Endodermal cell (in vitro differentiated cells): Measurements from ENCODE around the gene USP13. TPM values are rescaled to one million over a fixed set of nuclear protein-coding genes. Genes with fewer than 3 reads are reported as not detected.

Experiments
- DNase-seq: peaks from one replicate; pipeline ENCODE4 v3.0.0-alpha.2; 2017
- H3K27ac ChIP-seq: 2 replicates; pipeline ENCODE4 v1.5.1; 2013; ENCODE audit warnings: mild to moderate bottlenecking, low read depth, low read length, moderate library complexity
- H3K27me3 ChIP-seq: 2 replicates; pipeline ENCODE4 v1.6.1; 2013; ENCODE audit warnings: mild to moderate bottlenecking, low read length, moderate library complexity; ENCODE audit not compliant: insufficient read depth, control insufficient read depth, poor library complexity, severe bottlenecking
- H3K36me3 ChIP-seq: 2 replicates; pipeline ENCODE4 v1.7.0; 2013; ENCODE audit warnings: mild to moderate bottlenecking, low read length, moderate library complexity; ENCODE audit not compliant: control insufficient read depth, insufficient read depth
- H3K4me1 ChIP-seq: one replicate; pipeline ENCODE4 v1.7.0; 2013; ENCODE audit warnings: low read length; ENCODE audit not compliant: control insufficient read depth, insufficient read depth
- H3K4me3 ChIP-seq: 2 replicates; pipeline ENCODE4 v1.5.1; 2013; ENCODE audit warnings: mild to moderate bottlenecking, low read length, moderate library complexity
- H3K9ac ChIP-seq: 2 replicates; pipeline ENCODE4 v1.6.1; 2013; ENCODE audit warnings: mild to moderate bottlenecking, low read length, moderate library complexity; ENCODE audit not compliant: poor library complexity, severe bottlenecking; ENCODE audit errors: extremely low read depth
- H3K9me3 ChIP-seq: 2 replicates; pipeline ENCODE4 v1.6.1; 2013; ENCODE audit warnings: mild to moderate bottlenecking, low read length, moderate library complexity; ENCODE audit not compliant: control insufficient read depth
- H3K27ac Mint-ChIP-seq: 2 replicates; pipeline ENCODE4 v1.8.0; 2020; ENCODE audit warnings: mixed read lengths
- H3K27me3 Mint-ChIP-seq: 2 replicates; pipeline ENCODE4 v1.8.0; 2021; ENCODE audit warnings: mild to moderate bottlenecking, mixed read lengths; ENCODE audit not compliant: insufficient read depth
- H3K36me3 Mint-ChIP-seq: 2 replicates; pipeline ENCODE4 v1.8.0; 2020; ENCODE audit warnings: low read depth, mixed read lengths
- H3K4me1 Mint-ChIP-seq: 2 replicates; pipeline ENCODE4 v1.8.0; 2020; ENCODE audit warnings: mixed read lengths
- H3K4me3 Mint-ChIP-seq: 2 replicates; pipeline ENCODE4 v1.8.0; 2020; ENCODE audit warnings: mild to moderate bottlenecking, moderate library complexity, mixed read lengths
- H3K9me3 Mint-ChIP-seq: 2 replicates; pipeline ENCODE4 v1.8.0; 2020; ENCODE audit warnings: mild to moderate bottlenecking, mixed read lengths
- WGBS, 2 experiments: methylation state at CpG; one replicate each; pipeline versions ENCODE4 v1.1.5 to v1.1.7; 2013; ENCODE audit warnings: missing lambda C conversion rate in 2 of 2, mixed read lengths in 1 of 2; ENCODE audit not compliant: insufficient coverage in 1 of 2, insufficient read length in 1 of 2; 5-methylcytosine and 5-hydroxymethylcytosine counted together
- total RNA-seq, 2 donors: library from RNA; stranded (reverse); fragmentation: NEBNext Ultra II Directional in 1 of 2; extraction: Animal tissue kit (Norgen Biotek cat#: 25700) in 1 of 2; gene quantifications; 2 replicates in 1 of 2; 3 replicates in 1 of 2; pipeline ENCODE4 v1.2.1, GENCODE V29; 2021
- TF ChIP-seq, protein P1 (sequence below): fragments of 200-600 bp; sonication (generic); conservative IDR thresholded peaks from 2 replicates; pipeline ENCODE4 v1.5.0; 2021; ENCODE audit warnings: antibody characterized with exemption, mild to moderate bottlenecking

USP13 gene
- total RNA-seq, 2 donors from 2014 or later, result 24.7 to 25.5 TPM

DNA sequence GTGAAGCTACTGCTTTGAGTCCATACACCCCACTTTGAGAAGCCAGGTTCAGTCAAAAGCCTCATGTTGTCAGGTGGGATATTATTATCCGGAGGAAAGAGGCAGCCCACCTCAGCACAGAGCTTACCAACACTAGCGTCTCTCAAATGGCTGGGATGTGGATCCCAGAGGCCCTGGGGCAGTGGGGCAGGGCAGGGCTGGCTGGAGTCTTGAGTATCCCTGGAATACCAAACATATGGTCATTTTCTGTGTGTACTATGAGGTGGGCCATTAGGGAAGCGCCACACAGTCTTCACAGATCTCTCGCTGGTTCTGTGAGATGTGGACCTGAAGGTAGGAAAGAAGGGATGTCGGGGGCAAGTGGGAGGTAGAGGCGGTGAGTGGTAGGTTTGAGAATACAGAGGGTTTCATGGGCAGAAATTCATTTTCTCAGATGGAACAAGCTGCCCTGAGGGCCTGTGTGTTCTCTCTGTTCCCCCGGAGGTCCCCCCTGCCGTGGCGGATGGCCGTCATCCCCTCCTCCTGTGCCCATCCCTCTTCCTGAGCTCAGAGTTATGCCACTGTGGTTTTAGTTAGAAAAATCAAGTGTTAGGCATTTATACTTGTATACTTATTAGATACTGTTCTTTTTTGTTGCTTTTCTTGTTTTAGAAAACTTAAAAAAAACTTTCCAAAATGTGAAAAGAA is 66.4 kb downstream of the USP13 start:
- TF ChIP-seq, protein P1, sequence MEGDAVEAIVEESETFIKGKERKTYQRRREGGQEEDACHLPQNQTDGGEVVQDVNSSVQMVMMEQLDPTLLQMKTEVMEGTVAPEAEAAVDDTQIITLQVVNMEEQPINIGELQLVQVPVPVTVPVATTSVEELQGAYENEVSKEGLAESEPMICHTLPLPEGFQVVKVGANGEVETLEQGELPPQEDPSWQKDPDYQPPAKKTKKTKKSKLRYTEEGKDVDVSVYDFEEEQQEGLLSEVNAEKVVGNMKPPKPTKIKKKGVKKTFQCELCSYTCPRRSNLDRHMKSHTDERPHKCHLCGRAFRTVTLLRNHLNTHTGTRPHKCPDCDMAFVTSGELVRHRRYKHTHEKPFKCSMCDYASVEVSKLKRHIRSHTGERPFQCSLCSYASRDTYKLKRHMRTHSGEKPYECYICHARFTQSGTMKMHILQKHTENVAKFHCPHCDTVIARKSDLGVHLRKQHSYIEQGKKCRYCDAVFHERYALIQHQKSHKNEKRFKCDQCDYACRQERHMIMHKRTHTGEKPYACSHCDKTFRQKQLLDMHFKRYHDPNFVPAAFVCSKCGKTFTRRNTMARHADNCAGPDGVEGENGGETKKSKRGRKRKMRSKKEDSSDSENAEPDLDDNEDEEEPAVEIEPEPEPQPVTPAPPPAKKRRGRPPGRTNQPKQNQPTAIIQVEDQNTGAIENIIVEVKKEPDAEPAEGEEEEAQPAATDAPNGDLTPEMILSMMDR, result no peak
- Histone ChIP-seq H3K9me3 (no peaks in the 10 kb centered on the region), H3K27ac (peak overlapping the region; percentile 60), H3K27me3 (no peaks in the 10 kb centered on the region), H3K9ac (no peak overlapping the region), H3K4me3 (no peak overlapping the region), H3K36me3 (peaks cover 22% of the 10 kb centered on the region), H3K4me1 (no peaks in the 10 kb centered on the region)
- DNase-seq, result peak; percentile 61
- Mint-ChIP-seq H3K4me1 (peaks cover 8% of the 10 kb centered on the region), H3K27ac (peak overlapping the region; percentile 53), H3K4me3 (no peak overlapping the region), H3K27me3 (no peaks in the 10 kb centered on the region), H3K9me3 (no peaks in the 10 kb centered on the region), H3K36me3 (peaks cover 39% of the 10 kb centered on the region)
- 85 to 100% methylated on average over 2 to 10 of the region's 10 CpGs for WGBS, 2 experiments

DNA sequence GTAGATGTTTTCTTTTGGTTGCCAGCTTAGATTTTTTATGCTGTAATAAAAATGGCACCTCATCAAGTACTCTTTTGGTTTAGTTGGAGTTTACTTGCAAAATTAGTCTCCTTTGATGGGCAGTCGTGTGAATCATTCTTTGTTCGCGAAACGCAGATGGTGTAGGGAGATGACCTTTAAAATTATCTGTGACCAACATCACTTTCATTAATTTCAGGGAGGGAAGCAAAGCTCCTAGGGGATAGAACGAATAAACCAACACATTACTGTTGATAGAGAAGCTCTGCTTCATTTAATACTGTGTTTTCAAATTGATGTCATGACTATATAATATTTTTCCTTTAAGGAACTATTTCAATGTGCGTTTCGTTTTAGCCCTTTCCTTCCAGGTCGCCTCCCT is 67.4 kb downstream of the USP13 start:
- Mint-ChIP-seq H3K4me3 (no peak overlapping the region), H3K9me3 (no peaks in the 10 kb centered on the region), H3K27ac (no peak overlapping the region), H3K27me3 (no peaks in the 10 kb centered on the region), H3K36me3 (peaks cover 36% of the 10 kb centered on the region), H3K4me1 (peaks cover 8% of the 10 kb centered on the region)
- Histone ChIP-seq H3K9me3 (no peaks in the 10 kb centered on the region), H3K27ac (peak overlapping the region; percentile 60), H3K27me3 (no peaks in the 10 kb centered on the region), H3K36me3 (peaks cover 22% of the 10 kb centered on the region), H3K9ac (no peak overlapping the region), H3K4me3 (no peak overlapping the region), H3K4me1 (no peaks in the 10 kb centered on the region)
- no peak for DNase-seq
- TF ChIP-seq, protein P1, result no peak
- 63 to 75% methylated on average over 4 to 7 of the region's 8 CpGs for WGBS, 2 experiments

DNA sequence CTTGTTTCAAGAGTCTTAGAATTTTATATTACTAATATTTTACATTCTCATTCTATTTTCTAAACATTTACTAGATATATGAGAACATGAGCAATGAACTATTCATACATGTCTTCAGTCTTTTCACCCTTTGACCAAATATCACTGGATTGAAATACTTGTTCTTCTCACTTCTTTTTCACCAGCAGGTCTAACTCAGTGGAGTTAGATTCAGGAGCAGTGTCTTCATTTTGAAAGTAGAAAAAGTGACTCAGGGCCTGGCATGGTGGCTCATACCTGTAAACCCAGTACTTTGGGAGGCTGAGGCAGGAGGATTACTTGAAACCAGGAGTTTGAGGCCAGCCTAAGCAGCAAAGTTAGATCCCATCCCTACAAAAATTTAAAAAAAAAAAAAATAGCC is 70.8 kb downstream of the USP13 start:
- no peaks in the 10 kb centered on the region for H3K4me1 ChIP-seq
- H3K36me3 ChIP-seq, result peaks cover 22% of the 10 kb centered on the region
- TF ChIP-seq, protein P1, result no peak
- no peak overlapping the region for H3K27ac ChIP-seq
- no peak overlapping the region for H3K4me3 ChIP-seq
- H3K27ac Mint-ChIP-seq, result no peak overlapping the region
- no peak for DNase-seq
- H3K27me3 ChIP-seq, result no peaks in the 10 kb centered on the region
- H3K9me3 ChIP-seq, result no peaks in the 10 kb centered on the region
- H3K27me3 Mint-ChIP-seq, result no peaks in the 10 kb centered on the region
- H3K9ac ChIP-seq, result no peak overlapping the region
- H3K36me3 Mint-ChIP-seq, result peaks cover 39% of the 10 kb centered on the region
- peaks cover under 1% of the 10 kb centered on the region for H3K9me3 Mint-ChIP-seq
- no peak overlapping the region for H3K4me3 Mint-ChIP-seq
- peaks cover 13% of the 10 kb centered on the region for H3K4me1 Mint-ChIP-seq
